Lower leg skin (tissue), 3 donors: ENCODE results near the gene MED9.

Experiments used
- CTCF ChIP-seq, 3 donors: fragments of 450-650 bp; IDR thresholded peaks; one replicate each; pipeline ENCODE4 v1.5.1; 2016; ENCODE audit warnings: antibody characterized with exemption in 3 of 3, mild to moderate bottlenecking in 3 of 3, moderate library complexity in 2 of 3
- POLR2A ChIP-seq, 2 donors: fragments of 450-650 bp; IDR thresholded peaks; one replicate each; pipeline ENCODE4 v1.6.1; 2016 to 2017; ENCODE audit warnings: antibody characterized with exemption in 2 of 2, mild to moderate bottlenecking in 1 of 2, moderate library complexity in 1 of 2

- no peak for TF ChIP-seq CTCF (IDR thresholded peaks at IDR 0.05)
- no peak for TF ChIP-seq POLR2A (IDR thresholded peaks at IDR 0.05)
Measured at GRCh38 chr17:17460038-17460437, 16.8 kb upstream of the MED9 start.
